T47D (cell line): ENCODE measurements around the gene SLC4A5.

Source experiments
- DNase-seq, 2 experiments: peaks; one replicate each; pipeline versions ENCODE4 v3.0.0 to v3.0.0-alpha.2; 2011 to 2012; ENCODE audit warnings: low read depth in 1 of 2, low spot score in 1 of 2
- JUND ChIP-seq: IDR thresholded peaks from 2 replicates; pipeline ENCODE4 v1.6.1; 2012; ENCODE audit warnings: low read depth
- in situ Hi-C: cut with HindIII; loops from 2 replicates; pipeline ENCODE4 v1.10.0; 2016; ENCODE audit warnings: low sequenced_read_pairs, low pct_unique_long_range_greater_than_20kb

SLC4A5 gene

DNA sequence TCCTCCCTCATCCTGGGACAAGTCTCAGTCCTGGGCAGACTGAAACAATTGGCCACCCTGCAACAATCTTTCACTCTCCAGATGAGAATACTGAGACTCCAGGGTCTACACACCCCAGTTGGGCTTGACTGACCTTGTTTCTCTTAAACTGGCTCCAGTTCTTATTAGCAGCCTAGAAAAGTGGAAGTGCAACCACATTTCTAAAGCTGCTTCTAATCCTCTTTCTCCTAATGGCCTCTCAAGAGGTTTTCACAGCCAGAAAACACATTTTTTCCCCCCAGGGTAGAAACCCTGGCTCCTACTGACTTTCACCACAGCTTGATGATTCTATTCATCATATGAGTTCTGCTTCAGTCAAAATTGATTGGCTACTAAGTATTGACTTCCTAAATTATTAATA is 45.8 kb downstream of the SLC4A5 start:
- no peak for DNase-seq
- TF ChIP-seq JUND = no peak
- in situ Hi-C loops = no loop called here

DNA sequence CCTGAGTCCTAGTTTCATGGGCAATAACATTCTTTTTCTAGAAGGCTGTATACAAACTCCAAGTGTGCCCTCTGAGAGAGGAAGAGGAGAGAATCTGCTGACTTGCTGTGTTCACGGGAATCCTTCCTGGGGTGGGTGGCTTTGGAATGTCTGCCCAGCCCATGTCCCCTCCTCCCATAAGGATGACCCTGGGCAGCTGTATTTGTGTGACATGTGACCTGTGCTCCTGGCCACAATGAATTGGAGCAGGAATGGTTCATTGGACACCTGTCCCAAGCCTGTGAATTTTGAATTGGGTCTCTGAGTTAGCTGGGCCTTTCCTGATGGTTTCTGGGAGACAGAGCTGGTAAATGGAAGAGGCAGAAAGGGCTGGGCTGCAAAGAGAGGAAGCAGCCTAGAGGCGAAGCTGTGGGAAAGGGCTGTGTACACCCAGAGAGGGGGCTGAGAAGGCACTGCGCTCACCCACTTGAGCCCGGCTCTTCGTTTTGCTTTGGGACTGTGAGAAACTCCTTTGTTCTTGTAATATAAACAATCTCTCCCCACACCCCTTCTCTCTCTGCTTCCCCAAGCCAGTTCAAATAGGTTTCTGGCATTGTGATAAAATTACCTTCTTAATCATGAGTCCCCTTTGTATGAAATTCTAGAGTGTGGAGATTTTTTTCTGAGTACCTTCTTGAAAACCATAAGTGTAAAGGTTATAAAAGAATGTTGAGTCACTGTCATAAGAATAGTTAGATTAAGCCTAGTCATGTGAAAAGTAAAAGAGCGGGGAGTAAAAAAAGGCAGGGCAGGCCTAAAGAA is 49.8 kb downstream of the SLC4A5 start:
- no peak for DNase-seq
- in situ Hi-C loops = no loop called here
- no peak for TF ChIP-seq JUND

DNA sequence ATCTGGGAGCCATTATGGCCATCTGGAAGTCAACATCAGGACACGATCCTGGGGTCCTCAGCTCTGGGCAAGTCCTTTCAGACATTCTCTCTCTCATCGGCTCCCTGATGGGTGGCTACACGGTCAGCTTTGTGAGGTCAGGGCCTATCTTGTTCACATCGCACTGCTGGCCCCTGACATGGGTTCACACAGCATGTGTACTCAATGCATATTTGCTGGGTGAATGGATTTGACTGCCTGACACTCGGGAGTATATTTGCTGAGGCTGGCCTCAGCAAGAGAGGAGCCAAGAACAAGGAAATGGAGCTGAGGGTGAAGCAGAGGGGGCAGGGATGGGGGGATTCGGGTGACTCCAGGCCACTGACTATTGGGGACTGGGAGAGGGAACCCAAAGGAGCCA is 50.5 kb downstream of the SLC4A5 start:
- DNase-seq = peak in 1 of 2 experiments; percentile 33
- no peak for TF ChIP-seq JUND
- in situ Hi-C loops = no loop called here

DNA sequence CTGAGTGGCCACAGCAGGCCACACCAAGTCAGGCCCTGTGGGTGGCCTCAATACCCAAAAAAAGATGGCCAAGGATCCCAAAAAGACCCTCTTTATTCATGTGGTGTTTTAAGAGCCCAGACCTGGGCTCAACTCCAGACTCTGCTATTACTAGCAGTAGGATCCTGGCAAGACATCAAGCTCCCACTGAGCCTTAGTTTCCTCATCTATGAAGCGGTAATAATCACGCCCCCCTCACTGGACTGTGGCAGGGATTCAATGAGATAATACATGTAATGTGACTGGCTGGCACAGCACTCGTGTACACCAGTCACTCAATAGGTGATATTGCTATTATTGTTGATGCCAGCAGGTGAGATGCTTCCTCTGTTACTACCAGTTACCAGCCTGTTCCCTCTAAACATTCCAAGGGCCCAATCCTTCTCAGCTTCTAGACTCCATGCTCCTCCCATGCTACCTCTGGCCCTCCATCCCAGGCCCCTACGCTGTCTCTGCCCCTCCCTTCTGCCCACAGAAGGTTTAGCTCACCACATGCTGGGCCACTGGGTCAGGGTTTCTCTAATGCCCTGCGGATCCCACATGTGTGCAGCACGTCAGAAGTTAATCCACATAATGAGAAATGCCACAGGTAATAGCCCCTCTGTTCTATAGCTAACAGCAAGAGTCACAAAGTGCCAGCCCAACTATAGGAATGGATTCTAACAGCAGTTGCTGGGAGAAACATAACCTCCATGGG is 51.2 kb downstream of the SLC4A5 start:
- no peak for TF ChIP-seq JUND
- in situ Hi-C loops = no loop called here
- DNase-seq = no peak

DNA sequence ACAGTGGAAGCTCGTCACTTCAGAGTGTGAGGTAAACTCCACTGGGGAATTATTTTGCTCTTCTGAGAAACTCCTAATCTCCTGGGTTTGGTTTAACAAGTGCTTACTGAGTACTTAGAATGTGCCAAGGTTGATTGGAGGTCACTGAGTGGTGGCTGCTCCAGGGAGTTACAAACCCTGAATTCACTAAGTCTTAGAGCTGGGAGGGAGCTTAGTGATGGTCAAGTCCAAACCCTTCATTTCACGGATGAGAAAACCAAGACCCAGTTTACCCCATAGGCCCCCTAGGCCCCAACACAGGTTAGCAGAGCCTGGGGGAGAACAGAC is 52.0 kb downstream of the SLC4A5 start:
- TF ChIP-seq JUND = no peak
- in situ Hi-C loops = no loop called here
- no peak for DNase-seq

GRCh38 chr2:74290466-74291217 is 52.6 kb downstream of the SLC4A5 start:
- no peak for TF ChIP-seq JUND
- DNase-seq = peak in 1 of 2 experiments; percentile 6
- in situ Hi-C loops = no loop called here

GRCh38 chr2:74290066-74290465 is 53.1 kb downstream of the SLC4A5 start:
- DNase-seq = peak in 1 of 2 experiments; percentile 2
- in situ Hi-C loops = no loop called here
- TF ChIP-seq JUND = no peak

- DNase-seq = no peak
- no peak for TF ChIP-seq JUND
- in situ Hi-C loops = no loop called here
Observed at GRCh38 chr2:74286725-74287124, 56.5 kb downstream of the SLC4A5 start.

DNA sequence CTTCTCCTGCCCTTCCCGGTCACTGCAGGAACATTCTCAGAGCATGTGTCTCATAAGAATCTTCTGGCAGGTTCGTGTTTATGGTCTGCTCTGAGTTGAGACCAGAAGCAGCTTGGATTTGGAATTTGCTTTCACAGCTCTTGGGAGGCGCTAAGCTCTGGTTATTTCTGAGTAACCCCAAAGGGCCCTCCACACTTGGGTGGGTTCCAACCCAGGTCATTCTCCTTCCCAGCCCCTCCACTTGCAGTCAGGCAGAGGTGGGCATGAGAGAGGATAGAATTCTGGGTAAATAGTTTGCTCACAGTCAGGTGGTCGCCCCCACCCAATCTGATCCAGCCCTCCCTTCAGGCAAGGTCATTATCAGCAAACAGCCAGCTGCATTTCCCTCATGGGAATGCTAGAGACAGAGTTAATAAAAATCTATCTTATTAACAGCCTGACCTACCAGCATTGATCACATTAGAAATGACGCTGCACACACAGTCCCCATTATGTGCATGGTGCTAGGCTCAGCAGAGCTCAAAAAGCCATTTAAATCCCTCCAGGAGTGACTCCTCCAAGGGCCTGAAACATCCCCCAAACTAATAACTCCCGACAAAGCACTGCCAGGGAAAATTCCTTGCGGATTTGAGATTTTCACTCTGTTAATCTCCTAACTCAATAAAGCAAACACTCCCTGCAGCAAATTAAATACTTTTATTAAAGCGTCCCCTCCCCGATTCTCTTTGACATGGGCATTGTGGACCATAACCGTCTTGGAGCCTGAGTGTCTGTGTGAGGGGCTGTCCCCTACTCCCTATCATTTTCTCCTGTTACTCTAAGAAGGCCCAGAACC is 61.9 kb downstream of the SLC4A5 start:
- in situ Hi-C loops = no loop called here
- DNase-seq = no peak
- no peak for TF ChIP-seq JUND

GRCh38 chr2:74278694-74279093 is 64.5 kb downstream of the SLC4A5 start:
- no peak for DNase-seq
- in situ Hi-C loops = no loop called here
- TF ChIP-seq JUND = no peak

DNA sequence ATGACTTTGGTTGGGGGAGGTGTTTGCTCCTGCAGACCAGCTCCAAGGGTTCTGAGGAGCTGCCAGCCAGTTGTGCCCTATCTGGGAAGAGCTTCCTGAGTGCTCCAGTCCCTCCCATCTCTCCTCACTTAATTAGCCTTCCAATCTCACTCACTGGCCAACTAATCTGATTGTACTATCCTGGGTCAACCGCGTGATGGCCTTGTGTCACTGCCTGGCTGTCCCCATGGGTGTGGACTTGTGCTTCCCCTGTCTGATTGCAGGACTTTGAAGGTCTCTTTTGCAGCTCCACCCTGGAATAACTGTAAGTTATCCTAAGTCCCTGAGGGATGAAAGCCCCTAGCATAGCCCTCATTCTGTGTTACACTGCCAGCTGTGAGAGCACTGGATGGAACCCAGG is 65.0 kb downstream of the SLC4A5 start:
- DNase-seq = no peak
- no peak for TF ChIP-seq JUND
- in situ Hi-C loops = no loop called here

DNA sequence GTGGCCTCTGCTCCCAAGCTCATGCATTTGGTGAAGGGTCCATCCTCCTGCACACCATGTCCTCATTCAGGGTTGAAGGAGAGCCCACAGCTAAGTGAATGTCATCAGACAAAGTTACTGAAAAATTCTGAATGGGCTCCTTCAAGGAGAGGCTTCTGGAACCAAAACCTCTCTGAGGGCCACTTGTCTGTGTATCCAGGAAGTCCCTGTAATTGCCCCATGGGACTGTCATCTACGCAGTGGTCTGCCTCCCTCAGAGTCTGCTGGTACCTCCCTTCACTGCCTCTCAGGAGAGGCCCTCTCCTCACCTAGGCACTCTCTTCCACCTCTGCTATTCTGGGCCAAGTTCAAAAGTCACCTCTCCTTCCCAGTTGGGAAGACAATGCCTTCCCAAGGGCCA is 68.0 kb downstream of the SLC4A5 start:
- in situ Hi-C loops = no loop called here

GRCh38 chr2:74269667-74270066 is 73.5 kb downstream of the SLC4A5 start:
- in situ Hi-C loops = no loop called here
- DNase-seq = no peak
- no peak for TF ChIP-seq JUND

More for the DNA sequence above, 68.0 kb downstream of the SLC4A5 start:
- TF ChIP-seq JUND = no peak
- DNase-seq = no peak
